GM12892 (cell line): ENCODE results near the gene PAPOLG.
A peak's percentile ranks its signal among the peaks of the same experiment; 100 is the strongest.
"Not testable (repeated sequence)": the region's sequence is repeated elsewhere in the genome, so short reads cannot be mapped to it uniquely, and the experiment has no call there.

ENCODE experiments used
- DNase-seq: peaks from one replicate; pipeline ENCODE4 v3.0.0; 2011; ENCODE audit not compliant: insufficient read length
- FAIRE-seq: peaks from 2 replicates; lab custom pipeline; 2011; peaks lifted over from hg19 to GRCh38; lab: Jason Lieb, UNC
- POLR2A ChIP-seq: IDR thresholded peaks from 2 replicates; pipeline ENCODE4 v1.6.1; 2011; ENCODE audit warnings: low read depth, low read length, control low read depth
- POLR2AphosphoS5 ChIP-seq: IDR thresholded peaks from 2 replicates; pipeline ENCODE4 v1.6.1; 2011; ENCODE audit warnings: low read depth, low read length, control low read depth
- TAF1 ChIP-seq: IDR thresholded peaks from 2 replicates; pipeline ENCODE4 v1.6.1; 2011; ENCODE audit warnings: low read depth, mild to moderate bottlenecking, control low read depth, low read length, borderline replicate concordance

The PAPOLG gene

DNA sequence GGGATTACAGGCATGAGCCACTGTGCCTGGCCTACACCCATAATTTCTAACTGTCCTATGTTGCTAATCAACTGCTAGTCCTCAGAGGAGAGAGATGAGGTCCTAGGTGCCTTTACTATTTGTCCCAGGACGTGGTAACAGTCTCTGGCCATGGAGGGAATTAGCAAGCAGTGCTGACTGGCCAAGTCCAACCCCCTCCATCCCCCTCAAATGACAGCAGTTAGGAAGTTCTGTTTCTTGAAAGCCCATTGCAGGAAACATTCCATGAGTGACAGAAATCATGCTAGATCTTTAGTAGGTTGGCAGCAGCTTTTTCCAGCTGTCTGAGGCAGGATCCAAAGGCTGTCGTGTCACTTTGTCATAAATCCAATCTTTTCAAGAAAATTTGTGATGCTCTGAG lies 69.6 kb downstream of the PAPOLG start:
- TF ChIP-seq TAF1 (no peak), POLR2AphosphoS5 (no peak), POLR2A (no peak)
- DNase-seq (no peak), FAIRE-seq (no peak)

DNA sequence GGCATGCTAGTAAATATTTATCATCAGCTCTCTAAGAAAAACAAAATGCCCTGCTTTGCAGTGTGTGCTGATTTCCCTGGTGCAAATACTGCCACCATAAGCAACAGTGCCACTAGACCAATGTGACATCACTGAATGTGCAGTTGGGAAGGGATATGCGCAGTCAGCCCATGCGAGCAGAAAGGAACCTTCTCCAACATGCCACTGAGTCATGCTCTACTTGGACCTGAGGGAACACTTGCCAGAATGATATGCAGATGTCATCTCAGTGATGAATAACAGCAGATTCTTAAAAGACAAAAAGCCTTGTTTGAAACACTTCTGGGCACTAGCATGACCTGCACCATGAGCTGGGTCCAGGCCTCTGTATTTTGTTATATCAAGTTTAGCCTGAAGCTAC lies 70.0 kb downstream of the PAPOLG start:
- TF ChIP-seq POLR2A (no peak), TAF1 (no peak), POLR2AphosphoS5 (no peak)
- FAIRE-seq (no peak), DNase-seq (no peak)

DNA sequence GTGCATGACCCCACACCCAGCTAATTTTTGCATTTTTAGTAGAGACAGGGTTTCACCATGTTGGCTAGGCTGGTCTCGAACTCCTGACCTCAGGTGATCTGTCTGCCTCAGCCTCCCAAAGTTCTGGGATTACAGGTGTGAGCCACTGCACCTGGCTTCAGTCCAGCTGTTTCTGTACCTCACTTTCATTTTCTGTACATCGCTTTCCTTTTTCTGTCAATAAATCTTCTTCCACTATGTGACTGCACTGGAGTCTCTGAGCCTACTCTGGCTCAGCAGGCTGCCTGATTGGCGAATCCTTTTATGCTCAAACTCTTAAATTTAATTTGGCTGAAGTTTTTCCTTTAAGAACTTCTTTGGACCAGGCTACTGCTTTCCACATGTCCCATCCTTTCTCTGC lies 70.8 kb downstream of the PAPOLG start:
- not testable (repeated sequence) for FAIRE-seq, DNase-seq

DNA sequence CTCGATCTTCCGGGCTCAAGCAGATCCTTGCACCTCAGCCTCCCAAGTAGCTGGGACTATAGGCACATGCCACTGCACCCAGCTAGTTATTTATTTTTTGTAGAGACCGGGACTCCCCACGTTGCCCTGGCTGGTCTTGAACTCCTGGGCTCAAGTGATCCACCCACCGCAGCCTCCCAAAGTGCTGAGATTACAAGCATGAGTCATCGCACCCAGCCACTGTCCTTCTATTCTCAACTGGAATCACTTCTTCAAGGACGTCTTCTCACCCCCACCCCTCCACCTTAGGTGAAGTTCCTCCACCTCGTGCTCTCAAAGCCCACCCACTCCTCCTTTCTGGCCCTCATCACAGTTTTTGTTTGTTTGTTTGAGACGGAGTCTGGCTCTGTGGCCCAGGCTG lies 71.3 kb downstream of the PAPOLG start:
- no peak for DNase-seq
- no peak for TF ChIP-seq TAF1
- no peak for TF ChIP-seq POLR2A
- TF ChIP-seq POLR2AphosphoS5: no peak
- FAIRE-seq: no peak

DNA sequence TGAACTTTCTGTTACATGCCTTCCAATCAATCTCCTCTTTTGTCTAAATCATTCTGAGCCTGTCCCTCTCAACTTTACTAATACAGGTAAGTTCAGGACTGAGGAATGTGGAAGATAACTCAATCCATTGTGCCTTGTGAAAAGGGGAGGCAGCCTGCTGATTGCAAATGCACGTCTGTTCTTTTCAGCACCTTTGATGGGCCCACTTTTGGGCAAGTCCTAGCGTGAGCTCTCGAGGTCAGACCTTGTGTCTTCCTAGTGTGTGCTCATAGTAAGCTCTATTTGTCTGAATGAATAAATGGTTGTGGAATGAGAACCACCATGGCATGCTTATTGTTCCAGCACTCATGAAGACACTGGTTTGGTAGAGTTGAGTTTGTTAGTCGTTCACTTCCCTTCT lies 74.9 kb downstream of the PAPOLG start:
- TF ChIP-seq TAF1 (no peak), POLR2A (no peak), POLR2AphosphoS5 (no peak)
- FAIRE-seq: no peak

DNA sequence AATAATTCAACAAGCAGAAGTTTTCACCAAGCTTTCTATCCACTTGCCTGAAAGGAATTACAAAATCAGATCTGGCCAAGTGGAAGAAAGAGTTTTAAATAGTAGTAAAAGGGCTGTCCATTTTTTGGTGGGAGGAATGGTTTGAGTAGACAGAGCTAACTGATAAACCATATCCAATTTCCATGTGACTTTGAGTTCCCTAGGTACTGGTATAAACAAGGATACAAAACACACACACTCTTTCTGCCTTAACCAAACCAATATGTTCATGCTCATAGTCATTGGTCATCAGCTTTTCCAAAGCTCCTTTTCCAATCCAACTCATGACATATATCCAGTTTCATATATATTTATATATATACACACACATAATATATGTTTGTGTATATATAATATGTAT lies 75.9 kb downstream of the PAPOLG start:
- TF ChIP-seq POLR2AphosphoS5 (no peak), TAF1 (no peak), POLR2A (no peak)
- DNase-seq (no peak), FAIRE-seq (no peak)

More for the DNA sequence above, 74.9 kb downstream of the PAPOLG start:
- no peak for DNase-seq

DNA sequence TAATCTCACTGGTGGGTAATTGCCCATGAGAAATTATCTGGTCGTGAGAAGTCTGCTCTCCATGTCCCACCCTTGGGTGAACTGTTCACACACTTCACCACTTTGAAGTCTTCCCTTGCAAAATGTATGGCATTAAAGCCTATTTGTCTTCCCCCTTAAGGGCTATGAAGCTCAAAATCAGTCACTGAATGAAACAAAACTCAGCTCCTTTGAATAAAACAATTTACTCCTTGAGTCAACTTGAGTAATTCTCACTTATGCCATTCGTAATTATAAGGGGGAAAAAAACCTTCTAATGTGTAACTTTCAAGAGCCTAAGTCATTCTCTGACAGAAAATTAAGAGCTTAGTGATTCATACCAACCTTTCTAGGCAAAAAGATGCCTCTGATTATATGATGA lies 76.6 kb downstream of the PAPOLG start:
- DNase-seq (no peak), FAIRE-seq (peak; percentile 44)
- TF ChIP-seq POLR2A (no peak), POLR2AphosphoS5 (no peak), TAF1 (no peak)

DNA sequence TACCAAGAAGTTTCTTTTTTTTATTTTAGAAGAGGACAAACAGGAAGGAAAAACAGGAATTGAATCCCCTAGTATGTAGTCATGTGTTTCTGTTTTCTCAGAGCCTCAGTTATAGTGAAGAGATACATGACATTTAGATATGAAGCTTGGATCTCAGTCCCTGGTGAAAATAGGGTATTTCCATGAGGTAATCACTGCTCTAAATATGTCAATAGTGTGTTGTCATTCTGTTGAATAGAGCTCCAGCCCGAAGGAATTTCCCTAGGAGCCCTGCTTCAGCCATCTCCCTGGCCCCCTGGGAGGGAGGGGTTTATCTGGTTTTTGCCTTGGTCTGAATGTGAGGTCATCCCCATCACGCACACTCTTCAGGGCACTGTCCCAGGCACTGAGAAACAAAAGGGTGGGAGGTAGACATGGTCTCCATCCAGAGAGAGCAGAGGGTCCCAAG lies 78.2 kb downstream of the PAPOLG start:
- FAIRE-seq: no peak
- TF ChIP-seq POLR2AphosphoS5 (no peak), POLR2A (no peak), TAF1 (no peak)
- no peak for DNase-seq

DNA sequence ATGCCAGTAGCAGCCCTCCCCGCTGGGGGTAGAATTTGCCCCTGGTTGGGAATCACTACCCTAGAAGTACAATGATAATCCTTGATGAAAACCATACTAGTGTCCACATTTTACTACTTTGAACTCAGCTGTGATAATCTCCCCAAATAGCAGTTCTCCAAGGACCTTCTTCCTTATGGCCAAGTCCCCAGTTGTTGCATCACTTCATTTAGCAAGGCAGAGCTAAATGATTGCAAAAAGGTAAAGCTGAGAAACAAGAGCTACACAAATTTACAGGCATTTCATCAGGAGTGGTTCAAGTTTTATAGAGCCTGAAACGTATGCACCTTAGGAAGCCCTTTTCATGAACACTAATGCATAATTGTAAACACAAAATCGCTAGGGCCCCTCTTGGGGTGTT lies 80.4 kb downstream of the PAPOLG start:
- FAIRE-seq: no peak
- TF ChIP-seq POLR2AphosphoS5 (no peak), POLR2A (no peak), TAF1 (no peak)
- no peak for DNase-seq

DNA sequence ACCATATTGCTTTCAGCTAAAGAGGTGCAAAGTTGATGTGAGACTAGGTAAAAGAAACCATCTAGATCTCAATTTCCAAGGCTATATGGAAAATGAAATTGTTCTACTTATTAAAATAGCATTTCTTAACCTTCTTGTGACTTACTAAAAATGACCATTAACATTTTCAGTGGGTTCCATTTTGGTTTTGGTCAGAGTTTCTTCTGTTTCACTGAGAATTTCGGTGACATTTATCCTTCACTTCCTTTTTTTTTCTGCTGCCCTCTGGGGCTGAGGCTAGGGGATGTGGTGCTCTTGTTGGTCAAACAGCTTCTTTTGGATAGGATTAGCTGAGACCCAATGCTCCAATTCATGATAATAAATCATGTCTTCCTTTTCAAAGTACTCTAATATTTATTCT lies 81.1 kb downstream of the PAPOLG start:
- no peak for DNase-seq
- no peak for FAIRE-seq

DNA sequence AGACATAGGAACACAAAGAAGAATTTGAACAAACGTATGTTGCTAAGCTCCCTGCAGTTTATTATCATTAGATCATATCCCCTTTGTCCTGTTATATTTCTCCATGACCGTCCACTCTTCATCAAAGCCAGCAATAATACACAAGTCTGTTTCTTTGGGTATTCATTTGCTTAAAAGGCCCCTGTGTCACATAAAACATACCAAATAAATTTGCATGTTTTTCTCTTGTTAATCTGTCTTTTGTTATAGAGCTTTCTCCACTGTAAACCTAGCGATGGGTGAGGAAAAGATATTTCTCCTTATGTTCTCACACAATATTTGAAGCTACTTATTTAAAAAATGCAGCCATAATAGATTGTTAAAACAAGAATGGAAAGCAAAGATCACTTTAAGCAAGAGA lies 82.4 kb downstream of the PAPOLG start:
- no peak for FAIRE-seq
- TF ChIP-seq POLR2AphosphoS5: no peak
- TF ChIP-seq POLR2A: no peak
- TF ChIP-seq TAF1: no peak
- DNase-seq: no peak

More for the DNA sequence above, 81.1 kb downstream of the PAPOLG start:
- TF ChIP-seq POLR2AphosphoS5: no peak
- TF ChIP-seq POLR2A: no peak
- no peak for TF ChIP-seq TAF1

DNA sequence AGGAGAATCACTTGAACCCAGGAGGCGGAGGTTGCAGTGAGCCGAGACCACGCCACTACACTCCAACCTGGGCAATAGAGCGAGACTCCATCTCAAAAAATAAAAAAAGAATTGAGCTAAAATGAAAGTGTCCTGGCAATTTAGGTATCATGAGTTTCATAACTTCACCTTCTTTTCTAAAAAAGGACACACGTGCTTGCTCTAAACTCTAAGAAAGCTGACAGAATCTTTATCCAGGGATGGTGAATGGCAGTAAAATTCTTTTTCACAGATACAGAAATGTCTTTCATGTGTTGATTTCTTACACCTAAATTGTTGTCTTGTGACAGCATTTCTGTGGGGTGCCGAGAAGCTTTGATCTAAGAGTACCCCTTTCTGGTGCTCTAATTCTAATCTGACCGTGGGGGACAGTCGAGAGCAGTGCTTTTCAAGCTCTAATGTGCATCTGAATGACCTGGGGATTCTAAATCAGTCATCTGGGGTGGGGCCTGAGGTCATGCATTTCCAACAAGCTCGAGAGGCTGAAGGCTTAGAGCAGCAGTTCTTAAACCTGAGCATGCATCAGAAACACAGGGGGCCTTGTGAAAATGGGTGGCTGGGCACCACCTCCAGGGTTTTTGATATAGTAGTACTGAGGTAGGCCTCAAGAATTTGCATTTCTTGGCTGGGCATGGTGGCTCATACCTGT lies 83.2 kb downstream of the PAPOLG start:
- FAIRE-seq: peak; percentile 94
- TF ChIP-seq TAF1 (0 out of 2 replicates have a peak, but pooled peaks have one; percentile 40), POLR2A (peak; percentile 41), POLR2AphosphoS5 (0 out of 2 replicates have a peak, but pooled peaks have one; percentile 44)
- DNase-seq: no peak

DNA sequence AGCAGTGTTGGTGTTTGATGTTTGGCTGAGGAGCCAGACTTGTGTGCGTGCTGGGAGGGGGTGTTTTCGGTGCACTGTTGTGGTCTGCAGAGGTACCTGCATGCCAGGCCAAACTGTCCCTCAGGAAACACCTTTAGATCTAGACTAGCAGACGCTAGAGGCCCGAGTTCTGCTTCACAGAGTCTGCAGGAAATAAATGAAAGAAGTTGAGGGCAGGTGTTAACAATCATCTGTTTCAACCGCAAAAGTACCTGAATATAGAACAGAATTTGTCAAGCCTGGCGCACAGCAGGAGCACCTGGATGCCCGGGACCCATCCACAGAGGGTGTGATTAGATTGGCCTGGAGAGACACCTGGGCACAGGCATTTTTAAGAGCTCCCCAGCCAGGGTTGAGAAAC lies 84.8 kb downstream of the PAPOLG start:
- FAIRE-seq: peak; percentile 99
- no peak for DNase-seq
- peak; percentile 61 for TF ChIP-seq POLR2AphosphoS5
- no peak for TF ChIP-seq TAF1
- no peak for TF ChIP-seq POLR2A
